ENCODE results near the gene NXPE4. TPM values are rescaled to one million over a fixed set of nuclear protein-coding genes. Genes with fewer than 3 reads are reported as not detected.
"Not testable (repeated sequence)": the region's sequence is repeated elsewhere in the genome, so short reads cannot be mapped to it uniquely, and the experiment has no call there.

NXPE4 gene
- not detected for total RNA-seq

DNA sequence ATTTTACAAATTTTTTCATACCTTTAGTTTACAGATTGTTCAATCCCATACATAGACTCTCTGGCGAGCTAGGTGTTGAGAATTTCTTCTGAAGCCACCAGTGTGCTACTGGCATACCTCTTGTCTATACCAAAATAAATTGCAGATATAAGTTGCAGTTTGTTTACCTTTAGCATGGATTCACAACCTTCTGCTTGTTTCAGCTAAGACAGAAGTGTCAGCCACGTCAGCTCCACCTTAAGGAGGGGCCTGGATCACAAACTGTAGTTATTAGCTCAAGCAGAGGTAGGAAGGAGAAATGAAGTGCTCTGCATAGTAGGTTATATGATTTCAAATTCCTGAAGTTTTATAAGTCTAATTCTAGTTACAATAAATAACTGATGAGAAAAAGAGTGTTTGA lies at the start of gene NXPE4:
Gene NXPE4, minus strand, starts transcription at position 216 of the 400 bp plus-strand sequence. CDS start 1,027 bp downstream, outside the sequence.
- DNase-seq (ENCODE audit: low spot score in 2 of 2), result no peak
- intact Hi-C loops (cut with DNase I), result no loop called here
- Histone ChIP-seq H3K36me3 (no peaks in the 10 kb centered on the region), H3K27me3 (no peaks in the 10 kb centered on the region), H3K9me3 (no peaks in the 10 kb centered on the region), H3K4me1 (no peaks in the 10 kb centered on the region), H3K4me3 (no peak within 1 kb of the TSS), H3K27ac (no peak within 1 kb of the TSS)
- TF ChIP-seq, protein P1, sequence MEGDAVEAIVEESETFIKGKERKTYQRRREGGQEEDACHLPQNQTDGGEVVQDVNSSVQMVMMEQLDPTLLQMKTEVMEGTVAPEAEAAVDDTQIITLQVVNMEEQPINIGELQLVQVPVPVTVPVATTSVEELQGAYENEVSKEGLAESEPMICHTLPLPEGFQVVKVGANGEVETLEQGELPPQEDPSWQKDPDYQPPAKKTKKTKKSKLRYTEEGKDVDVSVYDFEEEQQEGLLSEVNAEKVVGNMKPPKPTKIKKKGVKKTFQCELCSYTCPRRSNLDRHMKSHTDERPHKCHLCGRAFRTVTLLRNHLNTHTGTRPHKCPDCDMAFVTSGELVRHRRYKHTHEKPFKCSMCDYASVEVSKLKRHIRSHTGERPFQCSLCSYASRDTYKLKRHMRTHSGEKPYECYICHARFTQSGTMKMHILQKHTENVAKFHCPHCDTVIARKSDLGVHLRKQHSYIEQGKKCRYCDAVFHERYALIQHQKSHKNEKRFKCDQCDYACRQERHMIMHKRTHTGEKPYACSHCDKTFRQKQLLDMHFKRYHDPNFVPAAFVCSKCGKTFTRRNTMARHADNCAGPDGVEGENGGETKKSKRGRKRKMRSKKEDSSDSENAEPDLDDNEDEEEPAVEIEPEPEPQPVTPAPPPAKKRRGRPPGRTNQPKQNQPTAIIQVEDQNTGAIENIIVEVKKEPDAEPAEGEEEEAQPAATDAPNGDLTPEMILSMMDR (IDR thresholded peaks at IDR 0.05), result no peak

DNA sequence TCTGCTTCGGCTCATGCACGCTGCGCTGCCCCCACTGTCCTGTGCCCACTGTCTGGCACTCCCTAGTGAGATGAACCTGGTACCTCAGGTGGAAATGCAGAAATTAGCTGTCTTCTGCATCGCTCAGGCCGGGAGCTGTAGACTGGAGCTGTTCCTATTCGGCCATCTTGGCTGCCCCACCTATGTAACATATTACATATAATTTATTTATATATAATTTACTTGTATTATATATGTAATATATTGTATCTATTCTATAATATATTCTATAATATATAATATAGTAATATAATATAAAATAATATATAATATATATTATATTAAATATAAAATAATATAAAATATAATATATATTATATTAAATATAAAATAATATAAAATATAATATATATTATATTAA lies 43.9 kb upstream of the NXPE4 start:
- intact Hi-C loops (cut with DNase I), result not testable (repeated sequence)

DNA sequence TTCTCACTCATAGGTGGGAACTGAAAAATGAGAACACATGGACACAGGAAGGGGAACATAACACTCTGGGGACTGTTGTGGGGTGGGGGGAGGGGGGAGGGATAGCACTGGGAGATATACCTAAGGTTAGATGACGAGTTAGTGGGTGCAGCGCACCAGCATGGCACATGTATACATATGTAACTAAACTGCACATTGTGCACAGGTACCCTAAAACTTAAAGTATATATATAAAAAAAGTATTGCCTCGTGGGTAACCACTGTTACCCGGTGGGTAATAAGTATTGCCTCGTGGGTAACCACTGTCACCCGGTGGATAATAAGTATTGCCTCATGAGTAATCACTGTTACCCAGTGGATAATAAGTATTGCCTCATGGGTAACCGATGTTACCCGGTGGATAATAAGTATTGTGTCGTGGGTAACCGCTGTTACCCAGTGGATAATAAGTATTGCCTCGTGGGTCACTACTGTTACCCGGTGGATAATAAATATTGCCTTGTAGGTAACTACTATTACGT lies 35.9 kb upstream of the NXPE4 start:
- H3K27me3 ChIP-seq; H3K4me3 ChIP-seq; H3K4me1 ChIP-seq; intact Hi-C loops (cut with DNase I); H3K27ac ChIP-seq; H3K9me3 ChIP-seq; H3K36me3 ChIP-seq; DNase-seq (ENCODE audit: low spot score in 2 of 2): not testable (repeated sequence)

More for the DNA sequence above, 43.9 kb upstream of the NXPE4 start:
- H3K27me3 ChIP-seq; H3K27ac ChIP-seq; H3K9me3 ChIP-seq; H3K36me3 ChIP-seq; H3K4me3 ChIP-seq; H3K4me1 ChIP-seq; DNase-seq (ENCODE audit: low spot score in 2 of 2): not testable (repeated sequence)

DNA sequence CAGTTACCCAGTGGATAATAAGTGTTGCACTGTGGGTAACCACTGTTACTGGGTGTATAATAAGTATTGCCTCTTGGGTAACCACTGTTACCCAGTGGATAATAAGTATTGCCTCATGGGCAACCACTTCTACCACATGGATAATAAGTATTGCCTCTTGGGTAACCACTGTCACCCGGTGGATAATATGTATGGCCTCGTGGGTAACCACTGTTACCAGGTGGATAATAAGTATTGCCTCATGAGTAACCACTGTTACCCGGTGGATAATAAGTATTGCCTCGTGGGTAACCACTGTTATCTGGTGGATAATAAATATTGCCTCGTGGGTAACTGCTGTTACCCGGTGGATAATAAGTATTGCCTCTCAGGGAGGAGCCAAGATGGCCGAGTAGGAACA lies 29.7 kb upstream of the NXPE4 start:
- H3K4me1 ChIP-seq, result no peaks in the 10 kb centered on the region
- no peak for DNase-seq (ENCODE audit: low spot score in 2 of 2)
- TF ChIP-seq, protein P1 (IDR thresholded peaks at IDR 0.05), result no peak
- H3K27ac ChIP-seq, result no peak overlapping the region
- H3K4me3 ChIP-seq, result no peak overlapping the region
- peaks cover 0 to 7% of the 10 kb centered on the region in 2 donors for H3K9me3 ChIP-seq
- H3K27me3 ChIP-seq, result no peaks in the 10 kb centered on the region
- intact Hi-C loops (cut with DNase I), result no loop called here
- no peaks in the 10 kb centered on the region for H3K36me3 ChIP-seq

DNA sequence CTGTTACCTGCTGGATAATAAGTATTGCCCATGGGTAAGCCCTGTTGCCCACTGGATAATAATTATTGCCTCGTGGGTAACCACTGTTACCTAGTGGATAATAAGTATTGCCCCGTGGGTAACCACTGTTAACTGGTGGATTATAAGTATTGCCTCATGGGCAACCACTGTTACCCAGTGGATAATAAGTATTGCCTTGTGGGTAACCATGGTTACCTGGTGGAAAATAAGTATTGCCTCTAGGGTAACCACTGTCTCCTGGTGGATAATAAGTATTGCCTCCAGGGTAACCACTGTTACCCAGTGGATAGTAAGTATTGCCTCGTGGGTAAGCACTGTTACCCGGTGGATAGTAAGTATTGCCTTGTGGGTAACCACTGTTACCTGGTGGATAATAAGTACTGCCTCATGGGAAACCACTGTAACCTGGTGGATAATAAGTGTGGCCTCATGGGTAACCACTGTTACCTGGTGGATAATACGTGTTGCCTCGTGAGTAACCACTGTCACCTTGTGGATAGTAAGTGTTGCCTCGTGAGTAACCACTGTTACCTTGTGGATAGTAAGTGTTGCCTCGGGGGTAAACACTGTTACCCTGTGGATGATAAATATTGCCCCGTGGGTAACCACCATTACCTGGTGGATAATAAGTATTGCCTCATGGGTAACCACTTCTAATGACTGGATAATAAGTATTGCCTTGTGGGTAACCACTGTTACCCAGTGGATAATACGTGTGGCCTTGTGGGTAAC lies 29.0 kb upstream of the NXPE4 start:
- H3K9me3 ChIP-seq, result peaks cover 0 to 7% of the 10 kb centered on the region in 2 donors
- no peak for DNase-seq (ENCODE audit: low spot score in 2 of 2)
- TF ChIP-seq, protein P1 (IDR thresholded peaks at IDR 0.05), result no peak
- H3K4me1 ChIP-seq, result no peaks in the 10 kb centered on the region
- intact Hi-C loops (cut with DNase I), result no loop called here
- H3K27me3 ChIP-seq, result no peaks in the 10 kb centered on the region
- no peak overlapping the region for H3K27ac ChIP-seq
- H3K4me3 ChIP-seq, result no peak overlapping the region
- no peaks in the 10 kb centered on the region for H3K36me3 ChIP-seq

DNA sequence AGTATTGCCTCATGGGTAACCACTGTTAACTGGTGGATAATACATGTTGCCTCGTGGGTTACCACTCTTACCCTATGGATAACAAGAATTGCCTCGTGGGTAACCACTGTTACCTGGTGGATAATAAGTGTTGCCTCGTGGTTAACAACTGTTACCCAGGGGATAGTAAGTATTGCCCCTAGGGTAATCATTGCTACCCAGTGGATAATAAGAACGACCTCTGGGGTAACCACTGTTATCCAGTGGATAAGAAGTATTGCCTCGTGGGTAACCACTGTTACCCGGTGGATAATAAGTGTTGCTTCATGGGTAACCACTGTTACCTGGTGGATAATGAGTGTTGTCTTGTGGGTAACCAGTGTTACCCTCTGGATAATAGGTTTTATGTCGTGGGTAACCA lies 28.1 kb upstream of the NXPE4 start:
- no peaks in the 10 kb centered on the region for H3K4me1 ChIP-seq
- TF ChIP-seq, protein P1 (IDR thresholded peaks at IDR 0.05), result no peak

More for the DNA sequence above, 28.1 kb upstream of the NXPE4 start:
- Histone ChIP-seq H3K36me3 (no peaks in the 10 kb centered on the region), H3K4me3 (no peak overlapping the region), H3K9me3 (peaks cover 0 to 7% of the 10 kb centered on the region in 2 donors), H3K27ac (no peak overlapping the region), H3K27me3 (no peaks in the 10 kb centered on the region)
- intact Hi-C loops (cut with DNase I), result no loop called here
- DNase-seq (ENCODE audit: low spot score in 2 of 2), result no peak
